ENCODE measurements around the gene AIRE. TPM values are rescaled to one million over a fixed set of nuclear protein-coding genes. Genes with fewer than 3 reads are reported as not detected.

AIRE gene
- total and polyA plus RNA-seq, 4 donors: 0.05 TPM; not detected in 3

- Histone ChIP-seq H3K36me3 (ENCODE audit: control insufficient read depth in 4 of 4, insufficient read depth in 3 of 4, low read depth in 1 of 4, low read length in 3 of 4) (no peaks in the 10 kb centered on the region), H3K4me1 (ENCODE audit: control insufficient read depth in 4 of 4, insufficient read depth in 4 of 4, low read length in 3 of 4) (no peaks in the 10 kb centered on the region), H3K27me3 (ENCODE audit: control insufficient read depth in 4 of 4, insufficient read depth in 4 of 4, low read length in 3 of 4) (no peaks in the 10 kb centered on the region), H3K9ac (ENCODE audit: low read depth in 1 of 2, low read length in 2 of 2) (no peak overlapping the region), H3K9me3 (ENCODE audit: control insufficient read depth in 4 of 4, low read length in 3 of 4) (no peaks in the 10 kb centered on the region), H3K27ac (ENCODE audit: low read depth in 1 of 2, low read length in 2 of 2) (no peak overlapping the region), H3K4me3 (ENCODE audit: low read depth in 1 of 3, low read length in 3 of 3) (no peak overlapping the region)
- TF ChIP-seq NR2F2 (IDR thresholded peaks at IDR 0.05) (no peak), MAX (IDR thresholded peaks at IDR 0.05) (no peak), SP1 (IDR thresholded peaks at IDR 0.05) (no peak), REST (IDR thresholded peaks at IDR 0.05) (no peak), FOXA2 (IDR thresholded peaks at IDR 0.05) (no peak), JUND (IDR thresholded peaks at IDR 0.05) (no peak), TAF1 (conservative IDR thresholded peaks at IDR 0.05) (no peak), ATF3 (IDR thresholded peaks at IDR 0.05) (no peak), HNF4A (conservative IDR thresholded peaks at IDR 0.05) (no peak), GABPA (IDR thresholded peaks at IDR 0.05 in 1 of 2, conservative IDR thresholded peaks at IDR 0.05 in 1 of 2) (no peak), FOXA1 (IDR thresholded peaks at IDR 0.05) (no peak), ZBTB33 (IDR thresholded peaks at IDR 0.05) (no peak), HNF4G (IDR thresholded peaks at IDR 0.05) (no peak), EGR1 (IDR thresholded peaks at IDR 0.05; ENCODE audit: low read depth in 2 of 2) (no peak), RXRA (IDR thresholded peaks at IDR 0.05) (no peak), YY1 (IDR thresholded peaks at IDR 0.05) (no peak), CTCF (IDR thresholded peaks at IDR 0.05; ENCODE audit: low read depth, low read length, missing input control) (no peak)
- 91% methylated on average over 18 of the region's 18 CpGs for WGBS
- DNase-seq (ENCODE audit: low spot score): no peak
Measured at GRCh38 chr21:44271558-44272283, 14.0 kb upstream of the AIRE start.
